Measurements from ENCODE around the gene ACACA.

Gene ACACA

GRCh38 chr17:37373530-37374159 is 33.0 kb downstream of the ACACA start:
- peaks cover 4% of the 10 kb centered on the region for H3K4me1 ChIP-seq (ENCODE audit: insufficient read depth, poor library complexity, severe bottlenecking)
- H3K9me3 ChIP-seq (ENCODE audit: severe bottlenecking), result no peaks in the 10 kb centered on the region
- H3K27ac ChIP-seq (ENCODE audit: poor library complexity, severe bottlenecking), result no peak overlapping the region
- H3K36me3 ChIP-seq (ENCODE audit: low read depth), result no peaks in the 10 kb centered on the region
- no peaks in the 10 kb centered on the region for H3K27me3 ChIP-seq (ENCODE audit: insufficient read depth, poor library complexity, severe bottlenecking)
- ATAC-seq (ENCODE audit: low read depth) (peak; percentile 88), DNase-seq (ENCODE audit: low spot score) (no peak)
- no peak overlapping the region for H3K4me3 ChIP-seq (ENCODE audit: severe bottlenecking)
- TF ChIP-seq CTCF (IDR thresholded peaks at IDR 0.05; ENCODE audit: poor library complexity, severe bottlenecking), result peak; percentile 99

- no peak for ATAC-seq (ENCODE audit: low read depth)
Observed at GRCh38 chr17:37368577-37368976, 38.1 kb downstream of the ACACA start.

GRCh38 chr17:37365589-37365988 is 41.0 kb downstream of the ACACA start:
- TF ChIP-seq CTCF (IDR thresholded peaks at IDR 0.05; ENCODE audit: poor library complexity, severe bottlenecking), result no peak
- no peaks in the 10 kb centered on the region for H3K9me3 ChIP-seq (ENCODE audit: severe bottlenecking)
- H3K4me1 ChIP-seq (ENCODE audit: insufficient read depth, poor library complexity, severe bottlenecking), result peaks cover 22% of the 10 kb centered on the region
- H3K4me3 ChIP-seq (ENCODE audit: severe bottlenecking), result no peak overlapping the region
- no peak overlapping the region for H3K27ac ChIP-seq (ENCODE audit: poor library complexity, severe bottlenecking)
- ATAC-seq (ENCODE audit: low read depth), result no peak
- DNase-seq (ENCODE audit: low spot score), result no peak
- no peaks in the 10 kb centered on the region for H3K36me3 ChIP-seq (ENCODE audit: low read depth)
- H3K27me3 ChIP-seq (ENCODE audit: insufficient read depth, poor library complexity, severe bottlenecking), result no peaks in the 10 kb centered on the region

More at GRCh38 chr17:37368577-37368976, 38.1 kb downstream of the ACACA start:
- TF ChIP-seq CTCF (IDR thresholded peaks at IDR 0.05; ENCODE audit: poor library complexity, severe bottlenecking), result no peak
- no peak for DNase-seq (ENCODE audit: low spot score)
- Histone ChIP-seq H3K36me3 (ENCODE audit: low read depth) (no peaks in the 10 kb centered on the region), H3K4me1 (ENCODE audit: insufficient read depth, poor library complexity, severe bottlenecking) (peaks cover 7% of the 10 kb centered on the region), H3K4me3 (ENCODE audit: severe bottlenecking) (no peak overlapping the region), H3K27ac (ENCODE audit: poor library complexity, severe bottlenecking) (no peak overlapping the region), H3K27me3 (ENCODE audit: insufficient read depth, poor library complexity, severe bottlenecking) (no peaks in the 10 kb centered on the region), H3K9me3 (ENCODE audit: severe bottlenecking) (no peaks in the 10 kb centered on the region)

DNA sequence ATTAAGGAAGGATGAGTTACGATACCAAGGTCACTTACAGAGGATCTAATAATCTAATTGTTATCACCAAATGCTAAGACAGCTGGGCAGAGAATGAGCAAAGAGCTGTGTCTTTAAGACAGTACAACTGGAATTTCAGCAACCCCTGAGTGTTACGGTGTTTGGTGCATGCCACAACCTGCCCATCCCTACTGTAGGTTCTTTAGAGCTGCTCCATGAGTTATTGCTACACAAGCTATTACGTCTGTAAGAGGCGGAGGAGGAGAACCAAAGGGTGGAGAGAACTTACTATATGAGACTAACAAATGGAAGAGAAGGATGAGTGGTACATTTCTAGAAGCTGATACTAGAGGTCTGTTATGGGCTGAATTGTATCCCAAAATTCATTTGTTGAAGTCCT is 45.1 kb downstream of the ACACA start:
- ATAC-seq (ENCODE audit: low read depth) (peak; percentile 69), DNase-seq (ENCODE audit: low spot score) (peak; percentile 83)
- H3K9me3 ChIP-seq (ENCODE audit: severe bottlenecking), result no peaks in the 10 kb centered on the region
- H3K36me3 ChIP-seq (ENCODE audit: low read depth), result peaks cover 9% of the 10 kb centered on the region; the same call in 1 of the 2 replicates
- TF ChIP-seq CTCF (IDR thresholded peaks at IDR 0.05; ENCODE audit: poor library complexity, severe bottlenecking), result no peak
- H3K4me3 ChIP-seq (ENCODE audit: severe bottlenecking), result no peak overlapping the region
- H3K27ac ChIP-seq (ENCODE audit: poor library complexity, severe bottlenecking), result peak overlapping the region; percentile 93
- H3K27me3 ChIP-seq (ENCODE audit: insufficient read depth, poor library complexity, severe bottlenecking), result no peaks in the 10 kb centered on the region
- H3K4me1 ChIP-seq (ENCODE audit: insufficient read depth, poor library complexity, severe bottlenecking), result peaks cover 38% of the 10 kb centered on the region

- no peak for DNase-seq (ENCODE audit: low spot score)
- TF ChIP-seq CTCF (IDR thresholded peaks at IDR 0.05; ENCODE audit: poor library complexity, severe bottlenecking), result no peak
- Histone ChIP-seq H3K9me3 (ENCODE audit: severe bottlenecking) (no peaks in the 10 kb centered on the region), H3K27me3 (ENCODE audit: insufficient read depth, poor library complexity, severe bottlenecking) (no peaks in the 10 kb centered on the region), H3K27ac (ENCODE audit: poor library complexity, severe bottlenecking) (peak overlapping the region; percentile 93), H3K36me3 (ENCODE audit: low read depth) (peaks cover 18% of the 10 kb centered on the region), H3K4me1 (ENCODE audit: insufficient read depth, poor library complexity, severe bottlenecking) (peaks cover 46% of the 10 kb centered on the region), H3K4me3 (ENCODE audit: severe bottlenecking) (no peak overlapping the region)
- peak; percentile 3; the same call in 1 of the 3 replicates for ATAC-seq (ENCODE audit: low read depth)
Observed at GRCh38 chr17:37360632-37361031, 46.0 kb downstream of the ACACA start.
